Measurements from ENCODE around the gene HLA-DPA1.

DNA sequence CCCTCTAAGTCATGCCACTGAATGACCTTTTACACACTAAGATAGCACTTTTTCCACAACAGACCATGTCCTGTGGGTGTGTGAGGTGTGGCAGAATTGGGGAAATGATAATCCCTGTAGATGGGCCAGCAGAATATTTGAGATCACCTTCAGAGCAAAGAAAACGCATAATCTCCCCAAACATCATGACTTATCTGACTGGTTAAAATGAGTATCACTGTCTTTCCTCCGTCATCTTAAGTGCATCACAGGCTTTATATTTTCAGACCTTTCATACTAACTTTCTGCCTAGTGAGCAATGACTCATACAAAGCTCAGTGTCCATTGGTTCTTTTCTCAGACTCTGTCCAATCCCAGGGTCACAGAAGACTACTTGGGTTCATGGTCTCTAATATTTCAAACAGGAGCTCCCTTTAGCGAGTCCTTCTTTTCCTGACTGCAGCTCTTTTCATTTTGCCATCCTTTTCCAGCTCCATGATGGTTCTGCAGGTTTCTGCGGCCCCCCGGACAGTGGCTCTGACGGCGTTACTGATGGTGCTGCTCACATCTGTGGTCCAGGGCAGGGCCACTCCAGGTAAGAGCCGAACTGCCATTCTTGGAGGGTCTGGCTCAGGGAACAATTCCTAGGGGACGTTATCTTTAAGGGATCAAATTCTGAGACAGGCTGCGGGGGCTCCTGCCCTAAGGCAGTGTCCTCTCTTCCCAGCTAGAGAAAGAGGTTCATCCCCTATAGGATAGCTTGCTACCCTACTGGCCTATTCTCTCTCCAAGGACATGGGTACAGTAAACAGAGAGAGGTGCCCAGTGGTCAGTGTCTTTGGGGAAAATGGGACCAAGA lies 2.3 kb upstream of the HLA-DPA1 start, which contains the start of gene HLA-DPB1:
- TF ChIP-seq, protein P1, sequence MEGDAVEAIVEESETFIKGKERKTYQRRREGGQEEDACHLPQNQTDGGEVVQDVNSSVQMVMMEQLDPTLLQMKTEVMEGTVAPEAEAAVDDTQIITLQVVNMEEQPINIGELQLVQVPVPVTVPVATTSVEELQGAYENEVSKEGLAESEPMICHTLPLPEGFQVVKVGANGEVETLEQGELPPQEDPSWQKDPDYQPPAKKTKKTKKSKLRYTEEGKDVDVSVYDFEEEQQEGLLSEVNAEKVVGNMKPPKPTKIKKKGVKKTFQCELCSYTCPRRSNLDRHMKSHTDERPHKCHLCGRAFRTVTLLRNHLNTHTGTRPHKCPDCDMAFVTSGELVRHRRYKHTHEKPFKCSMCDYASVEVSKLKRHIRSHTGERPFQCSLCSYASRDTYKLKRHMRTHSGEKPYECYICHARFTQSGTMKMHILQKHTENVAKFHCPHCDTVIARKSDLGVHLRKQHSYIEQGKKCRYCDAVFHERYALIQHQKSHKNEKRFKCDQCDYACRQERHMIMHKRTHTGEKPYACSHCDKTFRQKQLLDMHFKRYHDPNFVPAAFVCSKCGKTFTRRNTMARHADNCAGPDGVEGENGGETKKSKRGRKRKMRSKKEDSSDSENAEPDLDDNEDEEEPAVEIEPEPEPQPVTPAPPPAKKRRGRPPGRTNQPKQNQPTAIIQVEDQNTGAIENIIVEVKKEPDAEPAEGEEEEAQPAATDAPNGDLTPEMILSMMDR (IDR thresholded peaks at IDR 0.05): no peak
- TF ChIP-seq ZFX (IDR thresholded peaks at IDR 0.05; ENCODE audit: borderline replicate concordance): no peak
